Measurements from ENCODE around the gene MYL11.

The MYL11 gene

DNA sequence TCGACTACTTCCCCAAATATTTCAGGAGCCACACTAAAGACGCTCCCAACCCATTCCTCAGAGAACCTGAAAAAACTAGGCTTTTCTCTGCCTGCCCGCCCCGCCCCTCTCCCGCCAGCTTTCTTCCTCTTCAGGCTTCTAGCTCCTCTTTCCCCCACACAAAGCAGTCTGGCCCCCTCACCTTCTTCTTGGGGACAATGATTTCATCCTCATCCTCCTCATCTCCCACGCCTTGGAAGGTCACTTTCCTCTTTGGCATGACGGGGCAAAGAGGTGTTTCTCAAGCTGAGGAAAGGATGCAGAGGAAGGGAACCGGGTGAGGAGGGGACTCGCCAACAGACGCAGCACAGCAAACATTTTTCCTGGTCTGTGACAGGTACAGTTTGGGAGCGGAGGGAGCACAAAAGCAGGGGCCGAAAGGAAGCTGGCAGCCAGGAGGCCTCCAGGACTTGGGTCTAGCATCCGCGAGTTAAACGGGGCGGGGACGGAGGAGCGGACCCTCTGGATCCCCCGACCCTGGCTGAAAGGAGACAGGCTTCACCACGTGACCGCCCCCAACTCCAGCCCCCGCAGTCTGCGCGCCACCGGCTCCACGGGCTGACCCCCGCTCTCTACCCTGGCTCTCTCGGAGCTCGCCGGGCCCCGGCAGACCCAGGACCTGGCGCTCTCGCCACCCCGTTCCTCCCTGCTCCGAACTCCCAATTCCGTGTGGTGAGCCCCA is 20.0 kb upstream of the MYL11 start:
- DNase-seq, result peak; percentile 37

DNA sequence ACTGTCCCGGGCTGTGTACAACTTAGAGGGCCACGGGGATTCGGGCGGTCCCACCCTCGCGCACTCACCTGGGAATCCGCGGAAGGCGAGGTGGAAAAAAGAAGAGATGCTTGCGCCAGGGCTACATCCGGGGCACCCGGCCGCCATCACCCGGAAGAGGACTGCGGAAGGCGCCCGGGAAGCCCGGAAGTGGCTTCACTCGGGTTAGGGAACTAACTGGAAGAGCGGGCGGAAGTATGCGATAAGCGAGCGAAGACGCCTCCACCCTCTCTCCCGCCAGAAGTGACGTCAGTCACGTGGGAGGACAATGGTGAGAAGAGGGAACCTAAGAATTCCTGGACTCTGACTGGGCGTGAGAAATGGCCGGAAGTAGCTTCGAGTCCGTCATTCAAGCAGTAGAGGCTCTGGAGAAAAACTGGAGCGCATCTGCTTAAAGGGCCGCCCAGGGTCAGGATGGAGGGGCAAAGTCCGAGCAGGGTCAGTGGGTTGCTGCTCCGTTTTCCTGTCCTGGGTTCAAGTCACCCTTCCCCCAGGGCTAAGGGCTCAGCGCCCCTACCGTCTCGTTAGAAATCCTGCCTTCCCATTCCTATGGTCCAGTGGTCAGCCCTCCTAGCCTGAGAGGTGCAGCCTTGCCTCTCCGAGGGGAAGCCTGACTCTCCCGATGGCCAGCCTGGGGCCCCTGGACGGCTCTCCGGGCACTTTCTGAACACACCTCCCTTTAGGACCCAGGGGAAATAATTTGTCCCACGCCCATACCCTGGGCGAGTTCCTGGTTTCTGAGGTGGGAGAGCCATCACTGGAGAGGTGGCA is 19.3 kb upstream of the MYL11 start, which contains the start of gene CD2BP2:
Gene CD2BP2, minus strand, starts transcription at position 165 of the 810 bp plus-strand sequence. CDS start 627 bp downstream, outside the sequence.
- peak; percentile 99 for DNase-seq

DNA sequence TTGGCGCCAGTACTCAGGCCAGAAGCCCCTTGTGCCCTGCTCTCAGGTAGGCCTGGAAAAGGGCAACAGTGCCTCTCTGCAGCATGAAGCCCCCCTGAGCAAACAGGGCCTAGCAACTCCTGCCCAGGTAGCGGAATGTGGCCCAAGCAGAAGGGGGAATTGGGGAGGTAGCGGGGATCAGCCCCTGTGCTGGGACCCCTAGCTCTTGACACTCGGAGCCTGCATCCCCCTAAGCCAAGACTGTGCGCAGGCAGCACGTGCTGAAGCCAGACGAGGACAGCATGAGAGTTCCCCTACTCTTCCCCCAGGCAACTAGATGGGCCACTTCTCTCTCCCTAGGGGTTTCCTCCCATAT is 18.7 kb upstream of the MYL11 start:
- peak; percentile 15 for DNase-seq

GRCh38 chr16:30356401-30357084 is 18.1 kb upstream of the MYL11 start:
- peak; percentile 22 for DNase-seq

DNA sequence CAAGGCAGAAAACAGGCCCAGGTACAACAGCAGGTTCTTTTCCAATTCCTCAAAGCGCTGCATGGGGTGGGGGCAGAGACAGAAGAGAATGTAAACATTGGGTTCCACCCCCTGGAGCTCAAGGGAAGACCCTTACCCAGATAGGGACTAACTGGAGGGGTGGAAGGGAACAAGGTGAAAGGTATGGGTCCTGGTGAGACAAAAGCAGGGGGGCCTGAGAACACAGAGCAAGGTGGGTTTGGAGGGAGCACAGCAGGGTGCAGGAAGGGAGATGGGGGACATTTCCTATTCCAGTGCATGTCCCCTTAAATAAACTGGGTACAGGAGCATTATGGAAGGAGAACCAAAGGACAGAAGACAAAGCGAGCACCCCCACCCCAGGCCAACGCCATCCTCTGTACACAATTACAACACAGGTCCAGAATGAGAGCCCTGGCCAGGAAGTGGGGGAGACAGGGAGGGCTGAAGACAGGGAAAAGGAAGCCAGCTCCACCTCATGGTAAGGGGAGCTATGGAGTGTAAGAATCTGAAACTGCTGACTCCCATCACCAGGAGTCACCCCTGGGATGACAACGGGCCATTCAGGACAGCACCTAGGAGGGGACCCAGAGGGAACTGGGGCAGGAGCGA is 17.4 kb upstream of the MYL11 start:
- no peak for DNase-seq

- DNase-seq, result no peak
Observed at GRCh38 chr16:30357715-30358576, 16.7 kb upstream of the MYL11 start.

- no peak for DNase-seq
Observed at GRCh38 chr16:30358577-30358936, 16.0 kb upstream of the MYL11 start.

DNA sequence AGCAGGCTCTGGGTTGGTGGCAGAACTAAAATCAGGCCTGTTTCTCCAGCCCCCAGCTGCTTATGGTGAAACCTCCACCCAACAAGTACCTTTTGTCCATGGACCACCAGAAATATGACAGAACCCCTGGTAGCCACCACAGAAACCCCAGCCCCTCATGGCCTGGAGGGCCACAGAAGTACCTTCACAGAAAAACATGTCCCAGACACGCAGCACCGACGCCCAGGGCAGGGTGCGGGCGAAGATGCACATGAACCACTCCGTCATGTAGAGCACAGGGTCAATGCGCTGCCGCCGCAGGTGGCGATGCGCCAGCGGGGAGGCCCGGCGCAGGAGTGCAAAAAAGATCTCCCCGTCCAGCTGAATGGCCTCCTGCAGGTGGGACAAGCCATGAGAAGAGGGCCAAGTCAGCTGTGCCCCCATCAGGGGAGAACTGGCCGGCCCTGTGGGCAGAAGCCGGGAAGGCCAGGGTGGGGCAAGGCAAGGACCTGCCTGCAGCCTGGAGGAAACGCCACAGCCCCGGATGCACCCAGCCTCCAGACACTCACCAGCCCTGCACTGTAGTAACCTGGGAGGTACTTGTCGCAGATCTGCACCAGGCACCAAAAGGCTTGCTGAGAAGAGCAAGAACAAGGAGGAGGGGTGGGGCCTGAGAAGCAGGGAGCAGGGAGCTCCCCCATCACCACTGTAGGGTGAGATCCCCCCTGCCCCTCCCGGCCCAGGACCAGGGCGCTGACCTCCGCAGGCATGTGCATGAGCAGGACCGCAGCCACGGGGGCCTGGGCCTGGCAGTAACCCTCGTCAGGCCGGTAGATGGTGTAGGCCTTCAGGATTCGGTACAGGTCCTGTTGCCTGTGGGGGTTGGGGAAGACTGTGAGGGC is 15.4 kb upstream of the MYL11 start:
- no peak for DNase-seq

DNA sequence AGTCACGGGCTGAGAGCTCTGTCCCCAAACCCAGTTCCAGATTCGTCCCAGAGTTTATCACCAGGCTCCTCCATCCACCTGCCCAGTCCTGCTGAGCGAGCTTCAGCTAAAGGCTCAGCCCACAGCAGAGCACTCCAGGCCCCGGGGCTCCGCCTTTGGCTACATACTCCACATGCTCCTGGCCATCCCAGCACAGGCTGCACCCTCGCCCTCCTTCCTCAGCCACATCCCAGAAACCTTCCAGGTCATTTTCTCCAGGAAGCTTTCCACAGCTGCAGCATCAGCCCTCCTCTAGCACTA is 14.8 kb upstream of the MYL11 start:
- no peak for DNase-seq

DNA sequence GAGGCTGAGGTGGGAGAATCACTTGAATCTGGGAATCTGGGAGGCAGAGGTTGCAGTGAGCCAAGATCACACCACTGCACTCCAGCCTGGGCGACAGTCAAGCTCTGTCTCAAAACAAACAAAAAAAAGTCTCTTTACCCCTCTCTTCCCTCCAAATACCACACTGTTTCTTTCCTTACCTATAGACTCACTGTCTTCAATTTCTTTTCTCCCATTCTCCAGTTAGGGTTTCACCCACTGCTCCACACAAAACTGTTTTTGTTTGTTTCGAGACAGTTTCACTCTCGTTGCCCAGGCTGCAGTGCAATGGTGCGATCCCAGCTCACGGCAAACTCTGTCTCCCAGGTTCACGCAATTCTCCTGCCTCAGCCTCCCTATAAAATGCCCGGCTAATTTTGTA is 13.4 kb upstream of the MYL11 start:
- no peak for DNase-seq

GRCh38 chr16:30365200-30365599 is 9.4 kb upstream of the MYL11 start:
- no peak for DNase-seq

- no peak for DNase-seq
Observed at GRCh38 chr16:30366511-30366910, 8.1 kb upstream of the MYL11 start.

DNA sequence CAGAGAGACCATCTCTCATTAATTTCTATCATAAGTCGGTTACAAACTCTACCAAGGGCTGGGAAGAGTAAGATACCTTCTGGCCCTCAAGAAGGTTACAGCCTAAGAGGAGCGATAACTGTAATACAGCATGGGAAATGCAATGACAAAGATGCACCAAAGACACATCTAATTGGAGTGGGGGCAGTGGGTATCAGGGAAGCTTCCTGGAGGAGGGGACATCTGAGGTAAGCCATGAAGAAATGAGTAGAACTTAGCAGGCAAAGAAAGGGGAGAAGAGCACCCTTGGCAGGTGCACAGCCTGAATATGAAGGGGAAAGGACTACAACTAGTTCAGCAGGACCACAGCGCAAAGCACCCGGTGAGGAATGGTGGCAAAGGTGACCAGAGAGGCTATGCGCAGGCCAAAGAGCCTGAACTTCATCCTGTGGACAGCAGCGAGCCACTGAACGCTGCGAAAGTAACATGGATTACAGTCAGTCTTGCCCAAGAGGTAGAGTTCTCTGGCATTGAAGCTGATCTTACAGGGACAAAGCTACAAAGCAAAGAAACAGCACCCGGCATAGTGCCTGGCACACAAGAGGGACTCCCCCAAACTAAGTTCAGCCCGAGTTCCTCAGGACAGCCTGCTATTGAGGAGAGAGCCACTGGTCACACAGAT is 7.1 kb upstream of the MYL11 start:
- DNase-seq, result no peak

DNA sequence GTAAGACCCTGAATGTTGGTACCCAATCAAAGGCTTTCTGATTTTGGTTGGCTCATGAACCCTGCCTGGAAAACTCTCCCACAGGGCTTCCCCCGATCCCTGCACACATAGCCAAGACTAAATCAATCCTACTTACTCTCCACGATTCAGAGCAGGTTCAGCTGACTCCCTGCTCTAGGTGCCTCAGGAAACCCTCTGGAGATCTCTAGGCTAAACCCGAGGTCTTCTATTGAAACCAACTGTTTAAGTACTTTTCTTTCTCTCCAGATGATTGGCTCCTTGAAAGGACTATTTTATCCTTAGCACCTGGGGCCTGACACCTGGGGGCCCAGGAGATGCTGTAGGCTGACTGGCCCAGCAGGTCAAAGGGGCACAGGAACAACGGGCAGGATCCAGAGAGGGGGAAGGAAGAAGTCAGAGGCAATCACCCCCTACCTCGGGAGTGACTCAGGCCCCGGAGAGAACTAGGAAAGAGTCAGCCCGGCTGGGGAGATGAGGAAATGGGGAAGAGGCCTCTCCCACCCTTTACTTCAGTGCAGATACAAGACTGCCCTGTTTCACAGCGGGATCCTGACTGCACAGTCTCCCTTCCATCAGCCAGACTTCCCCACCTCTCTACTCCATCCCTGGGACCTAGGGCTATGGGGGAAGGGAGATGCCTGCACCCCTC is 6.3 kb upstream of the MYL11 start:
- DNase-seq, result peak; percentile 41

- DNase-seq, result no peak
Observed at GRCh38 chr16:30368792-30369090, 5.9 kb upstream of the MYL11 start.

GRCh38 chr16:30369091-30369937 is 5.3 kb upstream of the MYL11 start:
- DNase-seq, result peak; percentile 35

GRCh38 chr16:30369938-30370455 is 4.6 kb upstream of the MYL11 start:
- DNase-seq, result no peak

- DNase-seq, result peak; percentile 100
Observed at GRCh38 chr16:30370456-30371247, 4.0 kb upstream of the MYL11 start, which contains the start of gene TBC1D10B. Gene TBC1D10B (minus strand): TSS chr16:30370494. CDS start chr16:30370183, 311 bp downstream.
